Measurements from ENCODE around the gene FSTL4. TPM values are rescaled to one million over a fixed set of nuclear protein-coding genes. Genes with fewer than 3 reads are reported as not detected.

Gene FSTL4
- total RNA-seq, 1 donor from 2014 or later: 0.21 TPM

- H3K27me3 Mint-ChIP-seq (ENCODE audit: unreplicated experiment): peaks cover 3% of the 10 kb centered on the region
- no peak for DNase-seq (ENCODE audit: low spot score)
- H3K4me1 Mint-ChIP-seq (ENCODE audit: unreplicated experiment): no peaks in the 10 kb centered on the region
- H3K27ac Mint-ChIP-seq (ENCODE audit: unreplicated experiment): no peak overlapping the region
- H3K4me3 Mint-ChIP-seq (ENCODE audit: unreplicated experiment): no peak overlapping the region
- TF ChIP-seq CTCF (IDR thresholded peaks at IDR 0.05; ENCODE audit: unreplicated experiment): no peak
- H3K9me3 Mint-ChIP-seq (ENCODE audit: unreplicated experiment): no peaks in the 10 kb centered on the region
- no peaks in the 10 kb centered on the region for H3K36me3 Mint-ChIP-seq (ENCODE audit: low read depth, unreplicated experiment)
Observed at GRCh38 chr5:133431326-133431865, 180.9 kb downstream of the FSTL4 start.

- no peak for DNase-seq (ENCODE audit: low spot score)
- H3K27ac Mint-ChIP-seq (ENCODE audit: unreplicated experiment): no peak overlapping the region
- H3K27me3 Mint-ChIP-seq (ENCODE audit: unreplicated experiment): peaks cover 4% of the 10 kb centered on the region
- no peaks in the 10 kb centered on the region for H3K4me1 Mint-ChIP-seq (ENCODE audit: unreplicated experiment)
- TF ChIP-seq CTCF (IDR thresholded peaks at IDR 0.05; ENCODE audit: unreplicated experiment): no peak
- no peak overlapping the region for H3K4me3 Mint-ChIP-seq (ENCODE audit: unreplicated experiment)
- H3K9me3 Mint-ChIP-seq (ENCODE audit: unreplicated experiment): no peaks in the 10 kb centered on the region
- no peaks in the 10 kb centered on the region for H3K36me3 Mint-ChIP-seq (ENCODE audit: low read depth, unreplicated experiment)
Observed at GRCh38 chr5:133430095-133430494, 182.2 kb downstream of the FSTL4 start.

- no peak for DNase-seq (ENCODE audit: low spot score)
- H3K9me3 Mint-ChIP-seq (ENCODE audit: unreplicated experiment): no peaks in the 10 kb centered on the region
- H3K4me1 Mint-ChIP-seq (ENCODE audit: unreplicated experiment): no peaks in the 10 kb centered on the region
- peaks cover 4% of the 10 kb centered on the region for H3K27me3 Mint-ChIP-seq (ENCODE audit: unreplicated experiment)
- no peak overlapping the region for H3K4me3 Mint-ChIP-seq (ENCODE audit: unreplicated experiment)
- no peak overlapping the region for H3K27ac Mint-ChIP-seq (ENCODE audit: unreplicated experiment)
- H3K36me3 Mint-ChIP-seq (ENCODE audit: low read depth, unreplicated experiment): no peaks in the 10 kb centered on the region
- TF ChIP-seq CTCF (IDR thresholded peaks at IDR 0.05; ENCODE audit: unreplicated experiment): no peak
Observed at GRCh38 chr5:133429046-133429445, 183.3 kb downstream of the FSTL4 start.

GRCh38 chr5:133428072-133428660 is 184.2 kb downstream of the FSTL4 start:
- Mint-ChIP-seq H3K27me3 (ENCODE audit: unreplicated experiment) (peaks cover 4% of the 10 kb centered on the region), H3K36me3 (ENCODE audit: low read depth, unreplicated experiment) (no peaks in the 10 kb centered on the region), H3K4me3 (ENCODE audit: unreplicated experiment) (no peak overlapping the region), H3K4me1 (ENCODE audit: unreplicated experiment) (peaks cover 3% of the 10 kb centered on the region), H3K27ac (ENCODE audit: unreplicated experiment) (no peak overlapping the region), H3K9me3 (ENCODE audit: unreplicated experiment) (no peaks in the 10 kb centered on the region)
- no peak for DNase-seq (ENCODE audit: low spot score)
- no peak for TF ChIP-seq CTCF (IDR thresholded peaks at IDR 0.05; ENCODE audit: unreplicated experiment)

GRCh38 chr5:133427121-133427777 is 185.1 kb downstream of the FSTL4 start:
- peaks cover 4% of the 10 kb centered on the region for H3K27me3 Mint-ChIP-seq (ENCODE audit: unreplicated experiment)
- H3K4me3 Mint-ChIP-seq (ENCODE audit: unreplicated experiment): no peak overlapping the region
- H3K27ac Mint-ChIP-seq (ENCODE audit: unreplicated experiment): no peak overlapping the region
- H3K36me3 Mint-ChIP-seq (ENCODE audit: low read depth, unreplicated experiment): no peaks in the 10 kb centered on the region
- no peak for TF ChIP-seq CTCF (IDR thresholded peaks at IDR 0.05; ENCODE audit: unreplicated experiment)
- DNase-seq (ENCODE audit: low spot score): no peak
- no peaks in the 10 kb centered on the region for H3K9me3 Mint-ChIP-seq (ENCODE audit: unreplicated experiment)
- peaks cover 3% of the 10 kb centered on the region for H3K4me1 Mint-ChIP-seq (ENCODE audit: unreplicated experiment)
